Nephron (organoid): Measurements from ENCODE around the gene ILKAP.

Experiments used
- H3K27ac Mint-ChIP-seq, 3 experiments: 2 replicates each; pipeline ENCODE4 v1.8.0; 2020; ENCODE audit warnings: mixed read lengths in 3 of 3, mild to moderate bottlenecking in 2 of 3, moderate library complexity in 1 of 3
- H3K27me3 Mint-ChIP-seq: 2 replicates; pipeline ENCODE4 v1.8.0; 2021; ENCODE audit warnings: low read depth, mild to moderate bottlenecking, moderate library complexity, mixed read lengths
- H3K36me3 Mint-ChIP-seq: 2 replicates; pipeline ENCODE4 v1.8.0; 2020; ENCODE audit warnings: low read depth, mixed read lengths
- H3K4me1 Mint-ChIP-seq: 2 replicates; pipeline ENCODE4 v1.8.0; 2020; ENCODE audit warnings: mixed read lengths
- H3K4me3 Mint-ChIP-seq, 3 experiments: 2 replicates each; pipeline ENCODE4 v1.8.0; 2020; ENCODE audit warnings: mild to moderate bottlenecking in 3 of 3, mixed read lengths in 3 of 3, moderate library complexity in 2 of 3
- H3K9me3 Mint-ChIP-seq: 2 replicates; pipeline ENCODE4 v1.8.0; 2020; ENCODE audit warnings: mixed read lengths
- CTCF ChIP-seq, 3 experiments: fragments of 200-600 bp; sonication (generic); IDR thresholded peaks; one replicate each; pipeline ENCODE4 v1.5.0; 2021; ENCODE audit warnings: antibody characterized with exemption in 3 of 3; ENCODE audit not compliant: unreplicated experiment in 3 of 3

ILKAP gene

GRCh38 chr2:238123991-238124470 lies 79.5 kb downstream of the ILKAP start:
- no peaks in the 10 kb centered on the region for H3K4me1 Mint-ChIP-seq
- TF ChIP-seq CTCF (IDR thresholded peaks at IDR 0.05; ENCODE audit: unreplicated experiment in 3 of 3) = no peak
- no peaks in the 10 kb centered on the region for H3K9me3 Mint-ChIP-seq
- H3K27ac Mint-ChIP-seq = no peak overlapping the region
- H3K27me3 Mint-ChIP-seq = peaks cover 16% of the 10 kb centered on the region
- H3K4me3 Mint-ChIP-seq = no peak overlapping the region
- H3K36me3 Mint-ChIP-seq = no peaks in the 10 kb centered on the region

- H3K27ac Mint-ChIP-seq = no peak overlapping the region
- TF ChIP-seq CTCF (IDR thresholded peaks at IDR 0.05; ENCODE audit: unreplicated experiment in 3 of 3) = no peak
- peaks cover 22% of the 10 kb centered on the region for H3K27me3 Mint-ChIP-seq
- H3K36me3 Mint-ChIP-seq = no peaks in the 10 kb centered on the region
- no peak overlapping the region for H3K4me3 Mint-ChIP-seq
- no peaks in the 10 kb centered on the region for H3K9me3 Mint-ChIP-seq
- H3K4me1 Mint-ChIP-seq = no peaks in the 10 kb centered on the region
Measured at GRCh38 chr2:238123218-238123971, 80.1 kb downstream of the ILKAP start.

GRCh38 chr2:238122287-238123217 lies 80.9 kb downstream of the ILKAP start:
- no peaks in the 10 kb centered on the region for H3K9me3 Mint-ChIP-seq
- no peak overlapping the region for H3K27ac Mint-ChIP-seq
- H3K4me1 Mint-ChIP-seq = no peaks in the 10 kb centered on the region
- no peak for TF ChIP-seq CTCF (IDR thresholded peaks at IDR 0.05; ENCODE audit: unreplicated experiment in 3 of 3)
- H3K4me3 Mint-ChIP-seq = no peak overlapping the region
- no peaks in the 10 kb centered on the region for H3K36me3 Mint-ChIP-seq
- peaks cover 30% of the 10 kb centered on the region for H3K27me3 Mint-ChIP-seq

- no peaks in the 10 kb centered on the region for H3K36me3 Mint-ChIP-seq
- H3K4me3 Mint-ChIP-seq = no peak overlapping the region
- TF ChIP-seq CTCF (IDR thresholded peaks at IDR 0.05; ENCODE audit: unreplicated experiment in 3 of 3) = no peak
- H3K27me3 Mint-ChIP-seq = peaks cover 35% of the 10 kb centered on the region
- H3K27ac Mint-ChIP-seq = no peak overlapping the region
- H3K9me3 Mint-ChIP-seq = no peaks in the 10 kb centered on the region
- no peaks in the 10 kb centered on the region for H3K4me1 Mint-ChIP-seq
Measured at GRCh38 chr2:238121511-238122286, 81.8 kb downstream of the ILKAP start.

GRCh38 chr2:238120463-238121298 lies 82.8 kb downstream of the ILKAP start:
- Mint-ChIP-seq H3K4me1 (no peaks in the 10 kb centered on the region), H3K9me3 (no peaks in the 10 kb centered on the region), H3K27me3 (peaks cover 40% of the 10 kb centered on the region), H3K4me3 (no peak overlapping the region), H3K36me3 (no peaks in the 10 kb centered on the region), H3K27ac (peak overlapping the region in 1 of 3 experiments; percentile 20)
- TF ChIP-seq CTCF (IDR thresholded peaks at IDR 0.05; ENCODE audit: unreplicated experiment in 3 of 3) = peak; percentile 42 to 54 (median 53)
